Measurements from ENCODE around the gene IL5RA.

The IL5RA gene

GRCh38 chr3:3110299-3110630, at the start of gene IL5RA:
IL5RA (minus strand) TSS chr3:3110374; CDS start chr3:3104984, 5,390 bp downstream.
- no peak within 1 kb of the TSS for H3K4me3 Mint-ChIP-seq
- no peaks in the 10 kb centered on the region for H3K9me3 Mint-ChIP-seq
- no peaks in the 10 kb centered on the region for H3K36me3 Mint-ChIP-seq (ENCODE audit: low read depth)
- peaks cover 25% of the 10 kb centered on the region for H3K27me3 Mint-ChIP-seq (ENCODE audit: low read depth)
- H3K4me1 Mint-ChIP-seq (ENCODE audit: low read depth) = no peaks in the 10 kb centered on the region
- no peak within 1 kb of the TSS for H3K27ac Mint-ChIP-seq

GRCh38 chr3:3157484-3157883, 47.3 kb upstream of the IL5RA start:
- Mint-ChIP-seq H3K4me1 (ENCODE audit: low read depth) (peaks cover 10% of the 10 kb centered on the region), H3K36me3 (ENCODE audit: low read depth) (peaks cover 56% of the 10 kb centered on the region), H3K9me3 (no peaks in the 10 kb centered on the region), H3K27ac (no peak overlapping the region), H3K27me3 (ENCODE audit: low read depth) (no peaks in the 10 kb centered on the region), H3K4me3 (no peak overlapping the region)

- H3K27ac Mint-ChIP-seq = no peak overlapping the region
- H3K4me1 Mint-ChIP-seq (ENCODE audit: low read depth) = peaks cover 16% of the 10 kb centered on the region
- H3K27me3 Mint-ChIP-seq (ENCODE audit: low read depth) = no peaks in the 10 kb centered on the region
These were observed 44.9 kb upstream of the IL5RA start for GRCh38 chr3:3154879-3155610.

GRCh38 chr3:3151513-3151912, 41.3 kb upstream of the IL5RA start:
- H3K4me1 Mint-ChIP-seq (ENCODE audit: low read depth) = peaks cover 14% of the 10 kb centered on the region
- no peaks in the 10 kb centered on the region for H3K27me3 Mint-ChIP-seq (ENCODE audit: low read depth)
- no peaks in the 10 kb centered on the region for H3K9me3 Mint-ChIP-seq
- H3K27ac Mint-ChIP-seq = no peak overlapping the region
- H3K4me3 Mint-ChIP-seq = no peak overlapping the region
- peaks cover 50% of the 10 kb centered on the region for H3K36me3 Mint-ChIP-seq (ENCODE audit: low read depth)

More at GRCh38 chr3:3154879-3155610, 44.9 kb upstream of the IL5RA start:
- no peak overlapping the region for H3K4me3 Mint-ChIP-seq
- H3K36me3 Mint-ChIP-seq (ENCODE audit: low read depth) = peaks cover 60% of the 10 kb centered on the region
- no peaks in the 10 kb centered on the region for H3K9me3 Mint-ChIP-seq

- peaks cover 13% of the 10 kb centered on the region for H3K4me1 Mint-ChIP-seq (ENCODE audit: low read depth)
- H3K36me3 Mint-ChIP-seq (ENCODE audit: low read depth) = peaks cover 55% of the 10 kb centered on the region
- no peak overlapping the region for H3K4me3 Mint-ChIP-seq
- no peaks in the 10 kb centered on the region for H3K9me3 Mint-ChIP-seq
- no peaks in the 10 kb centered on the region for H3K27me3 Mint-ChIP-seq (ENCODE audit: low read depth)
- no peak overlapping the region for H3K27ac Mint-ChIP-seq
These were observed 39.4 kb upstream of the IL5RA start for GRCh38 chr3:3149560-3149959.

- H3K9me3 Mint-ChIP-seq = no peaks in the 10 kb centered on the region
- H3K4me1 Mint-ChIP-seq (ENCODE audit: low read depth) = peaks cover 5% of the 10 kb centered on the region
- peaks cover 48% of the 10 kb centered on the region for H3K36me3 Mint-ChIP-seq (ENCODE audit: low read depth)
- H3K27me3 Mint-ChIP-seq (ENCODE audit: low read depth) = no peaks in the 10 kb centered on the region
- no peak overlapping the region for H3K27ac Mint-ChIP-seq
- H3K4me3 Mint-ChIP-seq = no peak overlapping the region
These were observed 35.7 kb upstream of the IL5RA start for GRCh38 chr3:3145831-3146230.

GRCh38 chr3:3141939-3142338, 31.8 kb upstream of the IL5RA start:
- Mint-ChIP-seq H3K4me1 (ENCODE audit: low read depth) (peaks cover 12% of the 10 kb centered on the region), H3K27ac (no peak overlapping the region), H3K36me3 (ENCODE audit: low read depth) (peaks cover 62% of the 10 kb centered on the region)

GRCh38 chr3:3137526-3137925, 27.4 kb upstream of the IL5RA start:
- Mint-ChIP-seq H3K27me3 (ENCODE audit: low read depth) (no peaks in the 10 kb centered on the region), H3K9me3 (no peaks in the 10 kb centered on the region), H3K4me1 (ENCODE audit: low read depth) (peaks cover 29% of the 10 kb centered on the region), H3K27ac (no peak overlapping the region), H3K4me3 (no peak overlapping the region), H3K36me3 (ENCODE audit: low read depth) (peaks cover 54% of the 10 kb centered on the region)

More at GRCh38 chr3:3141939-3142338, 31.8 kb upstream of the IL5RA start:
- no peaks in the 10 kb centered on the region for H3K9me3 Mint-ChIP-seq
- no peak overlapping the region for H3K4me3 Mint-ChIP-seq
- H3K27me3 Mint-ChIP-seq (ENCODE audit: low read depth) = no peaks in the 10 kb centered on the region

GRCh38 chr3:3134750-3135448, 24.7 kb upstream of the IL5RA start:
- peaks cover 31% of the 10 kb centered on the region for H3K4me1 Mint-ChIP-seq (ENCODE audit: low read depth)
- H3K36me3 Mint-ChIP-seq (ENCODE audit: low read depth) = peaks cover 53% of the 10 kb centered on the region
- H3K9me3 Mint-ChIP-seq = no peaks in the 10 kb centered on the region
- no peaks in the 10 kb centered on the region for H3K27me3 Mint-ChIP-seq (ENCODE audit: low read depth)
- peak overlapping the region; percentile 7 for H3K27ac Mint-ChIP-seq
- no peak overlapping the region for H3K4me3 Mint-ChIP-seq

- no peaks in the 10 kb centered on the region for H3K27me3 Mint-ChIP-seq (ENCODE audit: low read depth)
- no peaks in the 10 kb centered on the region for H3K9me3 Mint-ChIP-seq
- H3K4me3 Mint-ChIP-seq = no peak overlapping the region
- peaks cover 34% of the 10 kb centered on the region for H3K4me1 Mint-ChIP-seq (ENCODE audit: low read depth)
- H3K27ac Mint-ChIP-seq = no peak overlapping the region
- H3K36me3 Mint-ChIP-seq (ENCODE audit: low read depth) = peaks cover 50% of the 10 kb centered on the region
These were observed 23.3 kb upstream of the IL5RA start for GRCh38 chr3:3133500-3133899.

GRCh38 chr3:3129579-3129978, 19.4 kb upstream of the IL5RA start:
- Mint-ChIP-seq H3K4me1 (ENCODE audit: low read depth) (peaks cover 37% of the 10 kb centered on the region), H3K9me3 (no peaks in the 10 kb centered on the region), H3K36me3 (ENCODE audit: low read depth) (peaks cover 30% of the 10 kb centered on the region), H3K27me3 (ENCODE audit: low read depth) (no peaks in the 10 kb centered on the region), H3K4me3 (no peak overlapping the region), H3K27ac (no peak overlapping the region)

GRCh38 chr3:3127432-3128010, 17.3 kb upstream of the IL5RA start:
- Mint-ChIP-seq H3K36me3 (ENCODE audit: low read depth) (peaks cover 25% of the 10 kb centered on the region), H3K4me1 (ENCODE audit: low read depth) (peaks cover 27% of the 10 kb centered on the region), H3K9me3 (no peaks in the 10 kb centered on the region), H3K27ac (peak overlapping the region; percentile 92), H3K27me3 (ENCODE audit: low read depth) (no peaks in the 10 kb centered on the region), H3K4me3 (peak overlapping the region; percentile 96)

- H3K27ac Mint-ChIP-seq = peak within 1 kb of the TSS; percentile 92
- no peaks in the 10 kb centered on the region for H3K27me3 Mint-ChIP-seq (ENCODE audit: low read depth)
- H3K4me3 Mint-ChIP-seq = peak within 1 kb of the TSS; percentile 96
- H3K9me3 Mint-ChIP-seq = no peaks in the 10 kb centered on the region
- peaks cover 27% of the 10 kb centered on the region for H3K4me1 Mint-ChIP-seq (ENCODE audit: low read depth)
- H3K36me3 Mint-ChIP-seq (ENCODE audit: low read depth) = peaks cover 25% of the 10 kb centered on the region
These were observed 16.6 kb upstream of the IL5RA start, which contains the start of gene TRNT1 for GRCh38 chr3:3126477-3127431. TRNT1 (plus strand) TSS chr3:3126940; CDS start chr3:3129041, 2,101 bp downstream.

GRCh38 chr3:3125977-3126376, 15.8 kb upstream of the IL5RA start:
- Mint-ChIP-seq H3K36me3 (ENCODE audit: low read depth) (peaks cover 20% of the 10 kb centered on the region), H3K4me3 (peak overlapping the region; percentile 96), H3K4me1 (ENCODE audit: low read depth) (peaks cover 27% of the 10 kb centered on the region), H3K27me3 (ENCODE audit: low read depth) (no peaks in the 10 kb centered on the region), H3K27ac (peak overlapping the region; percentile 88), H3K9me3 (no peaks in the 10 kb centered on the region)
